H1 (cell line): ENCODE results near the gene SLX4. TPM values are rescaled to one million over a fixed set of nuclear protein-coding genes. Genes with fewer than 3 reads are reported as not detected.

Experiments
- CTCF ChIA-PET: fragments of 300-600 bp; sonication (Branson Sonifier 250); formaldehyde crosslinking; loops from one replicate; lab custom pipeline; 2021; ENCODE audit not compliant: partially characterized antibody; lab: Charles Lee
- POLR2A ChIA-PET: fragments of 300-600 bp; sonication (Branson Sonifier 250); formaldehyde crosslinking; loops from one replicate; lab custom pipeline; 2021; ENCODE audit warnings: inconsistent platforms; ENCODE audit not compliant: partially characterized antibody; lab: Charles Lee
- DNase-seq, 2 experiments: peaks; one replicate each; pipeline versions ENCODE4 v3.0.0 to v3.0.0-alpha.2; 2010 to 2022; ENCODE audit warnings: low spot score in 2 of 2, low read depth in 1 of 2, mixed read lengths in 1 of 2
- FAIRE-seq: peaks from 2 replicates; lab custom pipeline; 2011; peaks lifted over from hg19 to GRCh38; lab: Jason Lieb, UNC
- H2AFZ ChIP-seq: 2 replicates; pipeline ENCODE4 v1.8.1; 2012; ENCODE audit warnings: low read length, inconsistent platforms
- H2AK5ac ChIP-seq: 2 replicates; pipeline ENCODE4 v1.6.1; 2013; ENCODE audit warnings: low read depth, low read length
- H2BK120ac ChIP-seq: replicated peaks from 2 replicates; pipeline ENCODE3; 2013; ENCODE audit warnings: low read depth, low read length, inconsistent platforms
- H2BK12ac ChIP-seq: 2 replicates; pipeline ENCODE4 v1.6.1; 2013; ENCODE audit warnings: low read depth, low read length
- H2BK15ac ChIP-seq: 2 replicates; pipeline ENCODE4 v1.6.1; 2013; ENCODE audit warnings: low read length
- H2BK20ac ChIP-seq: 2 replicates; pipeline ENCODE4 v1.6.1; 2013; ENCODE audit warnings: low read length
- H2BK5ac ChIP-seq: 2 replicates; pipeline ENCODE4 v1.6.1; 2013; ENCODE audit warnings: low read depth, low read length
- H3K14ac ChIP-seq: 2 replicates; pipeline ENCODE4 v1.6.1; 2013; ENCODE audit warnings: inconsistent platforms; ENCODE audit not compliant: insufficient read length
- H3K18ac ChIP-seq: 2 replicates; pipeline ENCODE4 v1.6.1; 2013; ENCODE audit warnings: low read length; ENCODE audit errors: extremely low read depth
- H3K23ac ChIP-seq: 2 replicates; pipeline ENCODE4 v1.6.1; 2013; ENCODE audit warnings: inconsistent platforms; ENCODE audit not compliant: insufficient read length
- H3K23me2 ChIP-seq: 2 replicates; pipeline ENCODE4 v1.6.1; 2013; ENCODE audit warnings: low read depth, low read length
- H3K27ac ChIP-seq: 2 replicates; pipeline ENCODE4 v1.6.1; 2011; ENCODE audit warnings: low read depth, low read length, inconsistent platforms
- H3K27me3 ChIP-seq, 4 experiments: replicated peaks in 1 of 4; 1 replicate in 1 of 4; 2 replicates in 3 of 4; pipeline versions ENCODE4 v1.6.1 to v1.8.1; 2011 to 2013; ENCODE audit warnings: low read length in 3 of 4, mild to moderate bottlenecking in 3 of 4, inconsistent platforms in 2 of 4, mixed read lengths in 2 of 4, moderate library complexity in 1 of 4; ENCODE audit not compliant: control insufficient read depth in 3 of 4, insufficient read depth in 3 of 4; ENCODE audit errors: extremely low read depth in 1 of 4
- H3K36me3 ChIP-seq, 4 experiments: 2 replicates each; pipeline versions ENCODE4 v1.6.1 to v1.8.1; 2011 to 2013; ENCODE audit warnings: mild to moderate bottlenecking in 4 of 4, low read length in 3 of 4, moderate library complexity in 2 of 4, control low read depth in 1 of 4, inconsistent platforms in 1 of 4; ENCODE audit not compliant: insufficient read depth in 4 of 4, control insufficient read depth in 2 of 4
- H3K4ac ChIP-seq: replicated peaks from 2 replicates; pipeline ENCODE3; 2013; ENCODE audit warnings: low read length, low read depth, mixed read lengths, inconsistent platforms; ENCODE audit not compliant: insufficient read length
- H3K4me1 ChIP-seq, 4 experiments: replicated peaks in 1 of 4; 1 replicate in 1 of 4; 2 replicates in 3 of 4; pipeline versions ENCODE4 v1.6.1 to v1.8.1; 2011 to 2013; ENCODE audit warnings: low read length in 3 of 4, inconsistent platforms in 2 of 4, mixed read lengths in 1 of 4; ENCODE audit not compliant: insufficient read depth in 4 of 4, control insufficient read depth in 3 of 4
- H3K4me2 ChIP-seq, 2 experiments: 2 replicates each; pipeline versions ENCODE4 v1.6.1 to v1.8.1; 2011 to 2013; ENCODE audit warnings: low read depth in 2 of 2, low read length in 2 of 2, control low read depth in 1 of 2, inconsistent platforms in 1 of 2, mild to moderate bottlenecking in 1 of 2; ENCODE audit not compliant: insufficient read depth in 1 of 2
- H3K4me3 ChIP-seq, 4 experiments: fragments of 200-600, 300-600 bp in 1 of 4; sonication (generic), shearing (Covaris generic), sonication (Bioruptor Twin) in 1 of 4; 2 replicates each; pipeline versions ENCODE4 v1.5.1 to v1.8.1; 2011 to 2016; ENCODE audit warnings: low read length in 4 of 4, low read depth in 3 of 4, control low read depth in 2 of 4, inconsistent platforms in 2 of 4, mild to moderate bottlenecking in 2 of 4, mixed read lengths in 1 of 4, moderate library complexity in 1 of 4; ENCODE audit not compliant: insufficient read depth in 2 of 4; ENCODE audit errors: extremely low read depth in 1 of 4
- H3K56ac ChIP-seq: replicated peaks from 2 replicates; pipeline ENCODE3; 2013; ENCODE audit warnings: low read depth, mild to moderate bottlenecking, mixed read lengths, low read length, inconsistent platforms; ENCODE audit not compliant: insufficient read length
- H3K79me1 ChIP-seq: 2 replicates; pipeline ENCODE4 v1.6.1; 2013; ENCODE audit warnings: low read depth, low read length, control low read depth
- H3K79me2 ChIP-seq, 2 experiments: 2 replicates each; pipeline versions ENCODE4 v1.6.1 to v1.8.1; 2012 to 2013; ENCODE audit warnings: low read length in 2 of 2, mild to moderate bottlenecking in 2 of 2, inconsistent platforms in 1 of 2; ENCODE audit not compliant: insufficient read depth in 2 of 2, control insufficient read depth in 1 of 2
- H3K9ac ChIP-seq, 4 experiments: replicated peaks in 1 of 4; 1 replicate in 1 of 4; 2 replicates in 3 of 4; pipeline versions ENCODE4 v1.6.1 to v1.8.1; 2011 to 2013; ENCODE audit warnings: low read depth in 3 of 4, low read length in 3 of 4, control low read depth in 2 of 4, mild to moderate bottlenecking in 2 of 4, moderate library complexity in 2 of 4, inconsistent platforms in 1 of 4; ENCODE audit errors: extremely low read depth in 1 of 4
- H3K9me3 ChIP-seq, 2 experiments: 2 replicates each; pipeline versions ENCODE4 v1.6.1 to v1.8.1; 2012 to 2013; ENCODE audit warnings: mild to moderate bottlenecking in 2 of 2, moderate library complexity in 2 of 2, control low read depth in 1 of 2, inconsistent platforms in 1 of 2, low read depth in 1 of 2, low read length in 1 of 2, mixed read lengths in 1 of 2; ENCODE audit not compliant: insufficient read depth in 2 of 2
- H4K20me1 ChIP-seq, 2 experiments: replicated peaks in 1 of 2; 2 replicates each; pipeline versions ENCODE3 to v1.8.1; 2011 to 2013; ENCODE audit warnings: inconsistent platforms in 2 of 2, low read length in 2 of 2, mild to moderate bottlenecking in 1 of 2; ENCODE audit not compliant: insufficient read depth in 2 of 2, control insufficient read depth in 1 of 2
- H4K5ac ChIP-seq: 2 replicates; pipeline ENCODE4 v1.6.1; 2013; ENCODE audit warnings: low read length, low read depth, mixed read lengths, inconsistent platforms; ENCODE audit not compliant: insufficient read length
- H4K8ac ChIP-seq: 2 replicates; pipeline ENCODE4 v1.8.0; 2013; ENCODE audit warnings: mild to moderate bottlenecking, moderate library complexity, low read length, inconsistent platforms; ENCODE audit not compliant: insufficient read depth; ENCODE audit errors: extremely low read depth
- H4K91ac ChIP-seq: replicated peaks from 2 replicates; pipeline ENCODE3; 2013; ENCODE audit warnings: low read length, mixed read lengths, inconsistent platforms; ENCODE audit not compliant: insufficient read length
- ATF3 ChIP-seq: IDR thresholded peaks from 2 replicates; pipeline ENCODE4 v1.6.1; 2011; ENCODE audit warnings: low read depth, mild to moderate bottlenecking, low read length; ENCODE audit not compliant: insufficient read depth
- BACH1 ChIP-seq: IDR thresholded peaks from 2 replicates; pipeline ENCODE4 v1.6.1; 2012; ENCODE audit warnings: low read length, improper control_type of control experiment
- BCL11A ChIP-seq, 2 experiments: IDR thresholded peaks; one replicate each; pipeline ENCODE4 v1.6.1; 2011; ENCODE audit warnings: low read depth in 2 of 2, low read length in 2 of 2, mild to moderate bottlenecking in 2 of 2
- CBX8 ChIP-seq: fragments of 300-800, 300-1000 bp; sonication (generic); IDR thresholded peaks from 2 replicates; pipeline ENCODE4 v1.7.1; 2016; ENCODE audit warnings: low read depth, low read length, borderline replicate concordance
- CEBPB ChIP-seq: IDR thresholded peaks from 2 replicates; pipeline ENCODE4 v1.6.1; 2012; ENCODE audit warnings: low read depth, low read length
- CREB1 ChIP-seq: IDR thresholded peaks from 2 replicates; pipeline ENCODE4 v1.6.1; 2012; ENCODE audit warnings: inconsistent platforms
- GABPA ChIP-seq: IDR thresholded peaks from 2 replicates; pipeline ENCODE4 v1.6.1; 2011; ENCODE audit warnings: mild to moderate bottlenecking, low read length, moderate library complexity, borderline replicate concordance; ENCODE audit not compliant: insufficient read depth
- NRF1 ChIP-seq: IDR thresholded peaks from 2 replicates; pipeline ENCODE4 v1.6.1; 2011; ENCODE audit warnings: mild to moderate bottlenecking, low read depth, low read length, improper control_type of control experiment
- POU5F1 ChIP-seq: IDR thresholded peaks from 2 replicates; pipeline ENCODE4 v1.6.1; 2011; ENCODE audit warnings: low read depth, mild to moderate bottlenecking, low read length, moderate library complexity
- RBBP5 ChIP-seq: IDR thresholded peaks from 2 replicates; pipeline ENCODE4 v1.7.1; 2012; ENCODE audit warnings: low read depth, mild to moderate bottlenecking, inconsistent platforms, low read length, moderate library complexity, borderline replicate concordance
- TAF1 ChIP-seq: IDR thresholded peaks from 2 replicates; pipeline ENCODE4 v1.6.1; 2011; ENCODE audit warnings: mild to moderate bottlenecking, low read depth, low read length
- TCF12 ChIP-seq: IDR thresholded peaks from 2 replicates; pipeline ENCODE4 v1.6.1; 2011; ENCODE audit warnings: low read depth, mild to moderate bottlenecking, low read length
- USF2 ChIP-seq: IDR thresholded peaks from 2 replicates; pipeline ENCODE4 v1.6.1; 2011; ENCODE audit warnings: low read length, improper control_type of control experiment
- WGBS, 2 experiments: shearing (Covaris generic) in 1 of 2; methylation state at CpG; one replicate each; pipeline versions ENCODE4 v1.1.6 to v1.1.7; 2013 to 2015; ENCODE audit warnings: low lambda C conversion rate in 2 of 2, mixed read lengths in 2 of 2, inconsistent platforms in 1 of 2, low coverage in 1 of 2, missing lambda C conversion rate in 1 of 2; ENCODE audit not compliant: insufficient replicate concordance in 2 of 2, insufficient coverage in 1 of 2, insufficient read length in 1 of 2; ENCODE audit errors: extremely low coverage in 1 of 2, missing lambda C conversion rate in 1 of 2; 5-methylcytosine and 5-hydroxymethylcytosine counted together
- polyA plus RNA-seq, 7 experiments: library from polyadenylated mRNA; depleted of rRNA in 3 of 7; stranded (reverse) in 5 of 7; unstranded in 2 of 7; fragments of >200 nt in 5 of 7; fragments of 200-250 nt in 2 of 7; gene quantifications; 1 replicate in 5 of 7; 2 replicates in 1 of 7; 4 replicates in 1 of 7; pipeline versions ENCODE4 v1.2.1 to v1.2.3, GENCODE V29; 2011 to 2013; ENCODE audit warnings: missing spikeins in 2 of 7, mixed read lengths in 2 of 7
- total RNA-seq: library from RNA; stranded (reverse); fragmentation: NEBNext Ultra II Directional; extraction: Animal tissue kit (Norgen Biotek cat#: 25700); gene quantifications from 2 replicates; pipeline ENCODE4 v1.2.1, GENCODE V29; 2021

SLX4 gene
- total and polyA plus RNA-seq, 2 of the 8 experiments (the other 6 are each of a cell fraction or from before 2014, with no cell fraction given), result 4.4 to 11.4 TPM

GRCh38 chr16:3548859-3549258 lies 62.5 kb downstream of the SLX4 start:
- Histone ChIP-seq H2BK120ac (no peak overlapping the region), H3K14ac (no peak overlapping the region), H3K18ac (no peak overlapping the region), H2BK12ac (peak overlapping the region; percentile 75; the same call in 1 of the 2 replicates), H2BK5ac (no peak overlapping the region), H3K56ac (no peak overlapping the region), H3K4ac (no peak overlapping the region), H3K23ac (no peak overlapping the region), H2BK20ac (no peak overlapping the region), H2AFZ (no peak overlapping the region), H3K9me3 (no peaks in the 10 kb centered on the region; a peak in 1 of 4 replicates), H3K9ac (no peak overlapping the region), H3K4me2 (no peak overlapping the region), H3K4me3 (no peak overlapping the region), H3K79me2 (no peaks in the 10 kb centered on the region), H4K5ac (no peak overlapping the region), H4K8ac (no peak overlapping the region), H4K20me1 (peaks cover 0 to 9% of the 10 kb centered on the region in 2 experiments), H3K79me1 (no peaks in the 10 kb centered on the region), H3K36me3 (no peaks in the 10 kb centered on the region), H3K27me3 (peaks cover 0 to 5% (median 0%) of the 10 kb centered on the region in 4 experiments; a peak in 2 of 7 replicates), H3K23me2 (peaks cover 13% of the 10 kb centered on the region; the same call in 1 of the 2 replicates), H3K27ac (no peak overlapping the region), H2BK15ac (peak overlapping the region; percentile 81; the same call in 1 of the 2 replicates), H3K4me1 (peaks cover 4 to 13% (median 7%) of the 10 kb centered on the region in 4 experiments), H4K91ac (no peak overlapping the region), H2AK5ac (no peak overlapping the region)
- FAIRE-seq (no peak), DNase-seq (no peak)
- ChIA-PET POLR2A (interaction anchor here (0.8 kb wide), 1 partner anchor 14 kb away, joined by 3 read pairs; no protein-coding TSS in a partner anchor), CTCF (interaction anchor here (0.6 to 1.5 kb wide), 3 partner anchors 18 to 25 kb away, joined by 3 to 4 read pairs (median 3); no protein-coding TSS in a partner anchor)
- 90% methylated on average over 15 of the region's 15 CpGs; no CpG with 5 or more reads in 1 of the 2 experiments for WGBS, 2 experiments
- TF ChIP-seq CEBPB (no peak), BACH1 (no peak), RBBP5 (no peak), CBX8 (no peak), GABPA (no peak), CREB1 (no peak), TCF12 (no peak), TAF1 (no peak), BCL11A (IDR thresholded peaks at IDR 0.05; ENCODE audit: low read depth in 2 of 2, low read length in 2 of 2) (no peak), NRF1 (no peak), USF2 (no peak), POU5F1 (no peak), ATF3 (no peak)
